Measurements from ENCODE around the gene GPBAR1. TPM values are rescaled to one million over a fixed set of nuclear protein-coding genes. Genes with fewer than 3 reads are reported as not detected.
A peak's percentile ranks its signal among the peaks of the same experiment; 100 is the strongest.

The GPBAR1 gene
- polyA plus RNA-seq, 1 of the 3 experiments (the other 2 are of a cell fraction) = 0.13 TPM

DNA sequence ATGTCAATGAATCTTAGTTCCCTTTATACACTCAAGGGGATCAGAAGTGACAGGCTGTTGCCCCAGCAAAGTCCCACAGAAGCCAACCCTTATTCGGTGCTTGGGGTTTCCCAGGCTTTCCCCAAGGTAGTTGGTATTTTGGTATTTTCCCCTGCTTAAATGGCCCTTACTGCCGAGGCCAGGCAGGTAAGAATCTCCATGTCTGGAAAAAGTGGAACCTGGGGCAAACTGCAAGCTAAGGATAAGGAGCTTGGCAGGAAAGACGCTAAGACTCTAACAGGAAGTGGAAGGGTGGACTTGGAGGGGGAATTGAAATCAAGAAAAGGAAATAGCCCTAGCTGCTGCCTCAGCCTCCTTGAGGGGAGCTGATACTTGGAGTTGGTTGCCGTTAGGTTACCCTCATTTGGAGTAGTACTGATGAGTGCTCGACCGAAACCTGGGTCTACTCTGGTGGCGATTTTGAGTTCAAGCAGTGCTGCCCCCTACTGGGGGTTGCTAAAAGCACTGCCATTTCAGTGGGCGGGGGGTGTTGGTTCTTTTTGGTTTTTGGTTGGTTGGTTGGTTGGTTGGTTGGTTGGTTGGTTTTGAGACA, 3.3 kb upstream of the GPBAR1 start:
- no peak overlapping the region for H3K4me2 ChIP-seq
- no peaks in the 10 kb centered on the region for H3K27me3 ChIP-seq (ENCODE audit: insufficient read depth)
- no peak overlapping the region for H3K9ac ChIP-seq
- H2AFZ ChIP-seq (ENCODE audit: low read depth) = no peak overlapping the region
- no peak overlapping the region; a peak in 1 of 4 replicates for H3K27ac ChIP-seq (ENCODE audit: low read depth in 2 of 2, low read length in 1 of 2)
- peaks cover 26 to 38% of the 10 kb centered on the region in 2 experiments for H3K36me3 ChIP-seq (replicated peaks in 1 of 2; ENCODE audit: control insufficient read depth in 1 of 2, insufficient read depth in 2 of 2, low read length in 1 of 2)
- H3K9me3 ChIP-seq = no peaks in the 10 kb centered on the region
- H3K4me3 ChIP-seq (ENCODE audit: low read depth in 2 of 2, low read length in 1 of 2) = no peak overlapping the region
- CTCF ChIA-PET = interaction anchor here (0.6 to 4.2 kb wide), 7 partner anchors 13 to 239 kb away, joined by 3 to 34 read pairs (median 4); no protein-coding TSS in a partner anchor
- H3K79me2 ChIP-seq (ENCODE audit: insufficient read depth) = no peaks in the 10 kb centered on the region
- TF ChIP-seq TEAD4 (IDR thresholded peaks at IDR 0.05; ENCODE audit: borderline replicate concordance, insufficient read depth) (no peak), TAF1 (IDR thresholded peaks at IDR 0.05; ENCODE audit: borderline replicate concordance, low read depth, low read length) (no peak), MEF2A (IDR thresholded peaks at IDR 0.05; ENCODE audit: borderline replicate concordance, low read depth) (no peak), POLR2AphosphoS5 (IDR thresholded peaks at IDR 0.05; ENCODE audit: low read depth, low read length) (peak; percentile 22; the same call in 1 of the 2 replicates), RAD21 (IDR thresholded peaks at IDR 0.05; ENCODE audit: low read length) (no peak), NFIC (IDR thresholded peaks at IDR 0.05; ENCODE audit: borderline replicate concordance) (no peak), JUND (IDR thresholded peaks at IDR 0.05) (no peak; the same call in 1 of the 2 replicates), CHD2 (IDR thresholded peaks at IDR 0.05; ENCODE audit: low read length, partially characterized antibody) (no peak), EZH2phosphoT487 (IDR thresholded peaks at IDR 0.05; ENCODE audit: borderline replicate concordance, low read depth) (no peak), FOXJ3 (CRISPR knock-in tag; IDR thresholded peaks at IDR 0.05) (no peak), FOXM1 (IDR thresholded peaks at IDR 0.05; ENCODE audit: low read depth) (no peak)
- TF ChIP-seq, protein P1, sequence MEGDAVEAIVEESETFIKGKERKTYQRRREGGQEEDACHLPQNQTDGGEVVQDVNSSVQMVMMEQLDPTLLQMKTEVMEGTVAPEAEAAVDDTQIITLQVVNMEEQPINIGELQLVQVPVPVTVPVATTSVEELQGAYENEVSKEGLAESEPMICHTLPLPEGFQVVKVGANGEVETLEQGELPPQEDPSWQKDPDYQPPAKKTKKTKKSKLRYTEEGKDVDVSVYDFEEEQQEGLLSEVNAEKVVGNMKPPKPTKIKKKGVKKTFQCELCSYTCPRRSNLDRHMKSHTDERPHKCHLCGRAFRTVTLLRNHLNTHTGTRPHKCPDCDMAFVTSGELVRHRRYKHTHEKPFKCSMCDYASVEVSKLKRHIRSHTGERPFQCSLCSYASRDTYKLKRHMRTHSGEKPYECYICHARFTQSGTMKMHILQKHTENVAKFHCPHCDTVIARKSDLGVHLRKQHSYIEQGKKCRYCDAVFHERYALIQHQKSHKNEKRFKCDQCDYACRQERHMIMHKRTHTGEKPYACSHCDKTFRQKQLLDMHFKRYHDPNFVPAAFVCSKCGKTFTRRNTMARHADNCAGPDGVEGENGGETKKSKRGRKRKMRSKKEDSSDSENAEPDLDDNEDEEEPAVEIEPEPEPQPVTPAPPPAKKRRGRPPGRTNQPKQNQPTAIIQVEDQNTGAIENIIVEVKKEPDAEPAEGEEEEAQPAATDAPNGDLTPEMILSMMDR (IDR thresholded peaks at IDR 0.05) = peak; percentile 76
- no peaks in the 10 kb centered on the region for H4K20me1 ChIP-seq (ENCODE audit: insufficient read depth)
- over 99% methylated on average over 8 of the region's 8 CpGs for WGBS (ENCODE audit: low lambda C conversion rate)
- DNase-seq = peak; percentile 51
- peaks cover 60% of the 10 kb centered on the region for H3F3A ChIP-seq (replicated peaks; ENCODE audit: insufficient read depth)
- H3K9me2 ChIP-seq = no peaks in the 10 kb centered on the region
- H3K4me1 ChIP-seq (ENCODE audit: control insufficient read depth in 1 of 2, insufficient read depth in 2 of 2, low read depth in 1 of 2, low read length in 1 of 2) = peaks cover 11 to 41% of the 10 kb centered on the region in 2 experiments
- POLR2A ChIA-PET = no interaction called here

DNA sequence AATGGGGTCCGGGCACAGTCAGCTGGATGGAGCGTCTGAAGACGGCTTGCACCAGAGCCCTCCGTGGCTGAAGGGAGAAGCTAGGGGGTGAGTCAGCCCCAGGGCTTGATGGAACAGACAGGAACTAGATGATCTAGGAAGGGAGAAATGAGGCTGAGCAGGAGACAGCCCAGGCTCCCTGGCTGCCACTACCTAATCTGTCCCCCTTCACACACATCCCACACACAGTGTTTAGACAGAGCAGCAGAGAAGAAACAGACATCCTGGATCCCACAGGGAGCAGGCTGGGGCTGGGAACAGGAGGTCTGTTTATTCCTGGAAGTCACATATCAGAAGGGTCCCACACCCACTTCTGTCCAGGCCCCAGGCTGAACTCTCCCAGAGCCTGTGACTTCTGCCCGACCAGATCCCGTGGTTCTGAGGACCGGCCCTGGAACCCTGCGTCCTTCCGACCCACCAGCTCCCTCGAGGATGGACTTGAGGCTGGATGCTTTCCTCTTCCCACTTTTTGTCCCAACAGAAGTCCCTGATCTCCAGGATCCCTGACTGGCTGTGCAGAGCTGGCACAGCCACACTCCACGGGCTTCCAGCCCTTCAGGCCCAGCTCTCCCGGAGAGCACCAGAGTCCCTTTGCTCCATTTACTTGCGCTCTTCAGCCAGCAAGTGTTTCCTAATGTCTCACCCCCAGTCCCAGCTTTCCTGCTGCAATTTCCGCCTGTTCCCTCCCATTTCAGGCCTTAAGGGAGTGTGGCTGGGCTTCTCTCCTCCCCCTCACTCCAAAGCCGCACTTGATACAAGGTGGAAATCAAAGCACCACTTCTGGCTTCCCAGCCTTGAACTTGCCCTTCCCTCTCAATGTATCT, 1.5 kb upstream of the GPBAR1 start:
- Histone ChIP-seq H3K27ac (ENCODE audit: low read depth in 2 of 2, low read length in 1 of 2) (peak overlapping the region; percentile 75 to 95), H3K4me2 (peak overlapping the region; percentile 45; the same call in 1 of the 2 replicates), H2AFZ (ENCODE audit: low read depth) (no peak overlapping the region), H3K9me2 (no peaks in the 10 kb centered on the region), H3K27me3 (ENCODE audit: insufficient read depth) (no peaks in the 10 kb centered on the region), H4K20me1 (ENCODE audit: insufficient read depth) (no peaks in the 10 kb centered on the region), H3K9me3 (no peaks in the 10 kb centered on the region), H3K4me1 (ENCODE audit: control insufficient read depth in 1 of 2, insufficient read depth in 2 of 2, low read depth in 1 of 2, low read length in 1 of 2) (peaks cover 11 to 52% of the 10 kb centered on the region in 2 experiments), H3F3A (replicated peaks; ENCODE audit: insufficient read depth) (peaks cover 41% of the 10 kb centered on the region), H3K79me2 (ENCODE audit: insufficient read depth) (no peaks in the 10 kb centered on the region), H3K9ac (no peak overlapping the region), H3K36me3 (replicated peaks in 1 of 2; ENCODE audit: control insufficient read depth in 1 of 2, insufficient read depth in 2 of 2, low read length in 1 of 2) (peaks cover 15 to 33% of the 10 kb centered on the region in 2 experiments), H3K4me3 (ENCODE audit: low read depth in 2 of 2, low read length in 1 of 2) (no peak overlapping the region)
- 62% methylated on average over 12 of the region's 15 CpGs for WGBS (ENCODE audit: low lambda C conversion rate)
- DNase-seq = peak; percentile 81
- POLR2A ChIA-PET = no interaction called here
- CTCF ChIA-PET = interaction anchor here (0.9 to 4.2 kb wide), 7 partner anchors 13 to 430 kb away, joined by 3 to 34 read pairs (median 4); partner anchors contain the start of gene CATIP
- peak; percentile 50; the same call in 1 of the 2 replicates for TF ChIP-seq MXI1 (IDR thresholded peaks at IDR 0.05; ENCODE audit: low read depth, low read length)
- TF ChIP-seq, protein P2, sequence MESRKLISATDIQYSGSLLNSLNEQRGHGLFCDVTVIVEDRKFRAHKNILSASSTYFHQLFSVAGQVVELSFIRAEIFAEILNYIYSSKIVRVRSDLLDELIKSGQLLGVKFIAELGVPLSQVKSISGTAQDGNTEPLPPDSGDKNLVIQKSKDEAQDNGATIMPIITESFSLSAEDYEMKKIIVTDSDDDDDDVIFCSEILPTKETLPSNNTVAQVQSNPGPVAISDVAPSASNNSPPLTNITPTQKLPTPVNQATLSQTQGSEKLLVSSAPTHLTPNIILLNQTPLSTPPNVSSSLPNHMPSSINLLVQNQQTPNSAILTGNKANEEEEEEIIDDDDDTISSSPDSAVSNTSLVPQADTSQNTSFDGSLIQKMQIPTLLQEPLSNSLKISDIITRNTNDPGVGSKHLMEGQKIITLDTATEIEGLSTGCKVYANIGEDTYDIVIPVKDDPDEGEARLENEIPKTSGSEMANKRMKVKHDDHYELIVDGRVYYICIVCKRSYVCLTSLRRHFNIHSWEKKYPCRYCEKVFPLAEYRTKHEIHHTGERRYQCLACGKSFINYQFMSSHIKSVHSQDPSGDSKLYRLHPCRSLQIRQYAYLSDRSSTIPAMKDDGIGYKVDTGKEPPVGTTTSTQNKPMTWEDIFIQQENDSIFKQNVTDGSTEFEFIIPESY (IDR thresholded peaks at IDR 0.05; ENCODE audit: borderline replicate concordance, low read depth) = no peak
- TF ChIP-seq, protein P3, sequence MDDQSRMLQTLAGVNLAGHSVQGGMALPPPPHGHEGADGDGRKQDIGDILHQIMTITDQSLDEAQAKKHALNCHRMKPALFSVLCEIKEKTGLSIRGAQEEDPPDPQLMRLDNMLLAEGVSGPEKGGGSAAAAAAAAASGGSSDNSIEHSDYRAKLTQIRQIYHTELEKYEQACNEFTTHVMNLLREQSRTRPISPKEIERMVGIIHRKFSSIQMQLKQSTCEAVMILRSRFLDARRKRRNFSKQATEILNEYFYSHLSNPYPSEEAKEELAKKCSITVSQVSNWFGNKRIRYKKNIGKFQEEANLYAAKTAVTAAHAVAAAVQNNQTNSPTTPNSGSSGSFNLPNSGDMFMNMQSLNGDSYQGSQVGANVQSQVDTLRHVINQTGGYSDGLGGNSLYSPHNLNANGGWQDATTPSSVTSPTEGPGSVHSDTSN (IDR thresholded peaks at IDR 0.05) = 0 out of 2 replicates have a peak, but pooled peaks have one; percentile 28
- TF ChIP-seq FOSL2 (IDR thresholded peaks at IDR 0.05; ENCODE audit: borderline replicate concordance, low read depth) = peak; percentile 63
- no peak for TF ChIP-seq RXRA (IDR thresholded peaks at IDR 0.05; ENCODE audit: borderline replicate concordance, low read depth)
- no peak for TF ChIP-seq SIN3A (IDR thresholded peaks at IDR 0.05; ENCODE audit: borderline replicate concordance, low read depth, low read length)
- TF ChIP-seq TCF12 (IDR thresholded peaks at IDR 0.05) = peak; percentile 60
- TF ChIP-seq EP300 (IDR thresholded peaks at IDR 0.05; ENCODE audit: borderline replicate concordance in 1 of 2, low read depth in 1 of 2, low read length in 1 of 2) = peak in 1 of 2 experiments; percentile 45; a peak in 1 of 4 replicates

All from SK-N-SH (cell line).